Myocyte (in vitro differentiated cells): Measurements from ENCODE around the gene GPR155. TPM values are rescaled to one million over a fixed set of nuclear protein-coding genes. Genes with fewer than 3 reads are reported as not detected.

Experiments used
- DNase-seq: peaks from one replicate; pipeline ENCODE4 v3.0.0-alpha.2; 2012; ENCODE audit warnings: low read depth
- total RNA-seq: library from RNA; depleted of rRNA; stranded (reverse); fragments of >200 nt; gene quantifications from 2 replicates; pipeline ENCODE4 v1.2.3, GENCODE V29; 2014

GPR155 gene
- total RNA-seq, 1 donor from 2014 or later = 5.6 TPM

DNA sequence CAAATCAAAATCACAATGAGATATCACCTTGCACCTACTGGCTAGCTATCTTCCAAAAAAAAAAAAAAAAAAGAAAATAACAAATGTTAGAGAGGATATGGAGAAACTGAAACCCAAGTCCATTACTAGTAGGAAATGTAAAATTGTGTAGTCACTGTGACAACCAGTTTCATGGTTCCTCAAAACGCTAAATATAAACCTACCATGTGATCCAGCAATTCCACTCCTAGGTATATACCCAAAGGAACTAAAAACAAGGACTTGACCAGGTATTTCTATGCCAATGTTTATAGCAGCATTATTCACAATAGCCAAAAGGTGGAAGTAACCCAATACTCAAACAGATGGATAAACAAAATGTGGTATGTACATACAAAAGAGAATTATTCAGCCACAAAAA, 103.0 kb downstream of the GPR155 start:
- DNase-seq = no peak

Other genes with a start within 250 kb of the GPR155 start
- gene OLA1, start 238.5 kb downstream of the GPR155 start, total RNA-seq = 144 and 170 TPM in 2 replicates
- 0.05 and 0.16 TPM in 2 replicates for gene SP9, start 152.1 kb downstream of the GPR155 start, total RNA-seq
- 51.6 and 53.7 TPM in 2 replicates for gene SCRN3, start 91.3 kb downstream of the GPR155 start, total RNA-seq
- 14.2 and 16.2 TPM in 2 replicates for gene WIPF1, start 110.8 kb upstream of the GPR155 start, total RNA-seq